ENCODE measurements around the gene CYP3A7. TPM values are rescaled to one million over a fixed set of nuclear protein-coding genes. Genes with fewer than 3 reads are reported as not detected.

The CYP3A7 gene
- total and polyA plus RNA-seq, 2 of the 13 experiments (the other 11 are each of a cell fraction or from before 2014, with no cell fraction given): 5.8 to 6.4 TPM

DNA sequence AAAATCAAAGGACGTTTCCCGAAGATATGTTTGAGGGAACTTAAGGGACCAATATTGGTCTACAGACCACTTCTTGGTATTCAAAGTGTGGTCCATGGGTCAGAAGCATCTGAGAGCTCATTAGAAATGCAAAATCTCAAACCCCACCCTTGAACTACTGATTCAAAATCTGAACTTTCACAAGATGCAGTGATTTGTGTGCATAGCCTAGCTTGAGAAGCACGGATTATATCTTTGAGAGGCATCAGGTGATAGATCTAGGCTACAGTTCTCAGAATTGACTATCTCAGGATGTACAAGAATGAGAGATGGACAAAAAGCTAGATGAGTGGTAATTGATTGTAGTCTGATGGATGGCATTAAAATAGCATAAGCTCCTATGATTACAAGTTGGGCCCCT is 29.5 kb upstream of the CYP3A7 start:
- BruUV-seq (replicated peaks): no TSS peak
- Histone ChIP-seq H3K4me3 (replicated peaks in 1 of 3; ENCODE audit: insufficient read depth in 1 of 3, low read depth in 2 of 3, low read length in 3 of 3) (no peak overlapping the region), H3K27me3 (ENCODE audit: control insufficient read depth in 1 of 2, insufficient read depth in 2 of 2, low read length in 2 of 2) (no peaks in the 10 kb centered on the region), H3K79me2 (ENCODE audit: insufficient read depth, low read length) (no peaks in the 10 kb centered on the region), H3K36me3 (replicated peaks in 1 of 2; ENCODE audit: control insufficient read depth in 1 of 2, insufficient read depth in 2 of 2, low read length in 2 of 2) (no peaks in the 10 kb centered on the region; a peak in 1 of 5 replicates), H2AFZ (ENCODE audit: low read length) (no peak overlapping the region), H4K20me1 (ENCODE audit: insufficient read depth, low read length) (no peaks in the 10 kb centered on the region), H3K27ac (ENCODE audit: extremely low read length, insufficient read depth, low read length) (no peak overlapping the region), H3K9me3 (ENCODE audit: low read length) (no peaks in the 10 kb centered on the region), H3K4me1 (ENCODE audit: insufficient read depth, low read length) (peaks cover 10% of the 10 kb centered on the region), H3K9ac (ENCODE audit: insufficient read depth, low read depth, low read length) (no peak overlapping the region), H3K4me2 (ENCODE audit: low read depth, low read length) (no peak overlapping the region)
- FAIRE-seq: no peak
- intact Hi-C loops (cut with micrococcal nuclease; ENCODE audit: unreplicated experiment): no loop called here
- no peak for TF ChIP-seq ZNF354B (CRISPR knock-in tag; IDR thresholded peaks at IDR 0.05)
- TF ChIP-seq ZNF616 (CRISPR knock-in tag; IDR thresholded peaks at IDR 0.05; ENCODE audit: low read depth): no peak
- TF ChIP-seq ATM (IDR thresholded peaks at IDR 0.05; ENCODE audit: borderline replicate concordance): no peak
- TF ChIP-seq ZNF670 (CRISPR knock-in tag; IDR thresholded peaks at IDR 0.05; ENCODE audit: borderline replicate concordance): no peak
- TF ChIP-seq ZFP41 (CRISPR knock-in tag; IDR thresholded peaks at IDR 0.05; ENCODE audit: borderline replicate concordance): no peak
- TF ChIP-seq, protein P1, sequence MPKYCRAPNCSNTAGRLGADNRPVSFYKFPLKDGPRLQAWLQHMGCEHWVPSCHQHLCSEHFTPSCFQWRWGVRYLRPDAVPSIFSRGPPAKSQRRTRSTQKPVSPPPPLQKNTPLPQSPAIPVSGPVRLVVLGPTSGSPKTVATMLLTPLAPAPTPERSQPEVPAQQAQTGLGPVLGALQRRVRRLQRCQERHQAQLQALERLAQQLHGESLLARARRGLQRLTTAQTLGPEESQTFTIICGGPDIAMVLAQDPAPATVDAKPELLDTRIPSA (CRISPR knock-in tag; IDR thresholded peaks at IDR 0.05; ENCODE audit: borderline replicate concordance): no peak
- no peak for TF ChIP-seq KAT2B (IDR thresholded peaks at IDR 0.05; ENCODE audit: borderline replicate concordance, low read depth, low read length)
- TF ChIP-seq ZNF430 (CRISPR knock-in tag; IDR thresholded peaks at IDR 0.05): no peak
- TF ChIP-seq NONO (IDR thresholded peaks at IDR 0.05): no peak
- TF ChIP-seq NONO (CRISPR knock-in tag; conservative IDR thresholded peaks at IDR 0.05): no peak
- TF ChIP-seq PLRG1 (conservative IDR thresholded peaks at IDR 0.05): no peak
- no peak for TF ChIP-seq FOXA1 (IDR thresholded peaks at IDR 0.05)
- no peak for TF ChIP-seq FOXA1 (CRISPR knock-in tag; IDR thresholded peaks at IDR 0.05)
- TF ChIP-seq JUND (CRISPR knock-in tag; IDR thresholded peaks at IDR 0.05): no peak
- no peak for TF ChIP-seq ZBTB7B (CRISPR knock-in tag; IDR thresholded peaks at IDR 0.05)
- TF ChIP-seq HMGA1 (CRISPR knock-in tag; conservative IDR thresholded peaks at IDR 0.05): no peak
- no peak for DNase-seq (ENCODE audit: low spot score)
- in situ Hi-C loops (cut with HindIII; ENCODE audit: extremely low pct_ligation_motif_present, low pct_unique_long_range_greater_than_20kb): no loop called here
- ATAC-seq: no peak
- 84% methylated on average over 3 of the region's 3 CpGs for WGBS (ENCODE audit: low lambda C conversion rate)
- POLR2A ChIA-PET: no interaction called here
- CTCF ChIA-PET (ENCODE audit: low intra/inter-chr PET ratio, low total read pairs): no interaction called here
